Measurements from ENCODE around the gene ERC2.

GRCh38 chr3:55551644-55552043 is 916.6 kb downstream of the ERC2 start:
- TF ChIP-seq CTCF (IDR thresholded peaks at IDR 0.05) (no peak), POLR2A (IDR thresholded peaks at IDR 0.05) (no peak)

Measured in heart left ventricle (tissue), 13 donors.